RWPE2 (cell line): ENCODE measurements around the gene RUBCN.
A peak's percentile ranks its signal among the peaks of the same experiment; 100 is the strongest.
"Not testable (repeated sequence)": the region's sequence is repeated elsewhere in the genome, so short reads cannot be mapped to it uniquely, and the experiment has no call there.

Source experiments
- ATAC-seq: fragments of 200-7000 bp; cut with Tn5 transposase; 3 replicates; pipeline ENCODE4 v1.9.1; 2021; ENCODE audit warnings: low read depth
- DNase-seq: peaks from one replicate; pipeline ENCODE4 v3.0.0-alpha.2; 2020; ENCODE audit warnings: low spot score
- H3K27ac ChIP-seq: fragments of 450-650 bp; 2 replicates; pipeline ENCODE4 v1.5.1; 2017; ENCODE audit warnings: mild to moderate bottlenecking; ENCODE audit not compliant: poor library complexity, severe bottlenecking
- H3K27me3 ChIP-seq: fragments of 250-450 bp; sonication (Bioruptor Pico); 2 replicates; pipeline ENCODE4 v1.5.1; 2021; ENCODE audit warnings: mild to moderate bottlenecking, moderate library complexity; ENCODE audit not compliant: insufficient read depth, poor library complexity, severe bottlenecking
- H3K36me3 ChIP-seq: fragments of 250-450 bp; sonication (Bioruptor Pico); 2 replicates; pipeline ENCODE4 v1.5.1; 2020; ENCODE audit warnings: low read depth, mild to moderate bottlenecking, moderate library complexity
- H3K4me1 ChIP-seq: fragments of 250-450 bp; sonication (Bioruptor Pico); 2 replicates; pipeline ENCODE4 v1.5.1; 2021; ENCODE audit warnings: mild to moderate bottlenecking, moderate library complexity; ENCODE audit not compliant: insufficient read depth, poor library complexity, severe bottlenecking
- H3K4me3 ChIP-seq: fragments of 250-450 bp; sonication (Bioruptor Pico); 2 replicates; pipeline ENCODE4 v1.5.1; 2021; ENCODE audit warnings: mild to moderate bottlenecking, moderate library complexity; ENCODE audit not compliant: severe bottlenecking
- H3K9me3 ChIP-seq: fragments of 250-450 bp; sonication (Bioruptor Pico); 2 replicates; pipeline ENCODE4 v1.5.1; 2021; ENCODE audit warnings: mild to moderate bottlenecking, moderate library complexity; ENCODE audit not compliant: severe bottlenecking
- CTCF ChIP-seq: fragments of 450-650 bp; IDR thresholded peaks from one replicate; pipeline ENCODE4 v1.5.1; 2017; ENCODE audit warnings: mild to moderate bottlenecking, moderate library complexity; ENCODE audit not compliant: poor library complexity, severe bottlenecking

The RUBCN gene

GRCh38 chr3:197631989-197632388 is 104.7 kb downstream of the RUBCN start:
- TF ChIP-seq CTCF = peak; percentile 22
- H3K36me3 ChIP-seq, DNase-seq, H3K4me1 ChIP-seq, H3K27ac ChIP-seq, ATAC-seq, H3K9me3 ChIP-seq, H3K27me3 ChIP-seq, H3K4me3 ChIP-seq: not testable (repeated sequence)

DNA sequence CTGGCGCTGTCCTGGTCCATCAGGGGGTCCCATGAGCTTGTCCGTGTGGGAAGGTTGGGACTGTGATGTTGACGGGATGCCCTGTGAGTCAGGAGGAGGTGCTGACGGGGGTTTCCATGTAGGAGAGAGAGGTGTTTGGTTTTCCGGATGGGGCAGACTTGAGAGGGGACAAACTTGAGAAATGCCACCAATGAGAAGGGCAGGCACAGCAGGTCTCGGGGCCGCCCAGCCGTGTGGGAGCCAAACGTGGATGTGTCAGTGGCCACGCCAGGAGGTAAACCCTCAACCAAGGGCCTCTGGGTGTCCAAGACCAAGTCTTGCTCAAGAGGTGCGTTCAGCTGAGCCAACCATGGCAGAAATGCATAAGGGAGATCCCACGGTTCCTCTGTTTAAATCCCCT is 105.9 kb downstream of the RUBCN start:
- DNase-seq, H3K4me1 ChIP-seq, H3K27me3 ChIP-seq, H3K27ac ChIP-seq, H3K4me3 ChIP-seq, ATAC-seq, H3K36me3 ChIP-seq, H3K9me3 ChIP-seq: not testable (repeated sequence)

- H3K27me3 ChIP-seq, H3K36me3 ChIP-seq, H3K4me3 ChIP-seq, H3K4me1 ChIP-seq, DNase-seq, H3K9me3 ChIP-seq, ATAC-seq, H3K27ac ChIP-seq: not testable (repeated sequence)
Observed at GRCh38 chr3:197629286-197629685, 107.4 kb downstream of the RUBCN start.

DNA sequence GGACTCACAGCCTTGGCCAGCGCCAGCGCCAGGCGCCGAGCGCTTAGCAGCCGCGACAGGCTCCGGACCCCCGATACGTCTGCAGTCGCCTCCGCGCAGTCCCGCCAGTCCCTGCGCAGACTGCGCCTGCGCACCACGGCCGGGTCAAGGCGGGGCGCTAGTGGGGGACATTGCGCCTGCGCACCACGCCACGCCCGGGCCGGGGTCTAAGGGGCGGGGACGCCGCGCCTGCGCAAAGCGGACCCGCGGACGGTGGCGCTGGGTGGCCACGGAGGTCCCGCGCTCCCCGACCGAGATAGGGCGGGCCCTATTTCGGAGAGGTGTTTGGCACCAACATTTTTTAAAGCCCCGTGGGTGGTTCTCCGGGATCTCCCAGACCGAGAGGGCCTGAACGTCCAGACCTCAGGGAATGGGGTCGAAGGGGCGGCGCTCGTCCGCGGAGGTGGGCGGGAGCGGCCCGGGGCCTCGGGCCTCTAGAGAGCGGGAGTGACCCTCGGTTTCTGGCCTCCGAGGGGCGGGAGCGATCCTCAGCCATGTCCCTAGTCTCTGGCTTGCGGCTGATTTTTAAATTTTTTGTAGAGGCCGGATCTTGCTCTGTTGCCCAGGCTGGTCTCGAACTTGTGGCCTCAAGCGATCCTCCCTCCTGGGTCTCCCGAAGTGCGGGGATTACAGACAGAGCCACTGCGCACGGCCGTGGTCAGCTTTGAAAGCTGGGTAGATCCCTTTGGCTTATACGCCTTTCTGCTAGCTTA is 108.8 kb downstream of the RUBCN start:
- ATAC-seq = peak; percentile 66
- not testable (repeated sequence) for H3K27me3 ChIP-seq, H3K4me1 ChIP-seq, H3K9me3 ChIP-seq, H3K36me3 ChIP-seq, DNase-seq
- Histone ChIP-seq H3K27ac (peak overlapping the region; percentile 54), H3K4me3 (peak overlapping the region; percentile 66)

GRCh38 chr3:197627158-197627771 is 109.4 kb downstream of the RUBCN start:
- Histone ChIP-seq H3K4me3 (peak overlapping the region; percentile 66), H3K27ac (peak overlapping the region; percentile 54)
- not testable (repeated sequence) for H3K36me3 ChIP-seq, H3K27me3 ChIP-seq, H3K9me3 ChIP-seq, DNase-seq, H3K4me1 ChIP-seq
- peak; percentile 62 for ATAC-seq

DNA sequence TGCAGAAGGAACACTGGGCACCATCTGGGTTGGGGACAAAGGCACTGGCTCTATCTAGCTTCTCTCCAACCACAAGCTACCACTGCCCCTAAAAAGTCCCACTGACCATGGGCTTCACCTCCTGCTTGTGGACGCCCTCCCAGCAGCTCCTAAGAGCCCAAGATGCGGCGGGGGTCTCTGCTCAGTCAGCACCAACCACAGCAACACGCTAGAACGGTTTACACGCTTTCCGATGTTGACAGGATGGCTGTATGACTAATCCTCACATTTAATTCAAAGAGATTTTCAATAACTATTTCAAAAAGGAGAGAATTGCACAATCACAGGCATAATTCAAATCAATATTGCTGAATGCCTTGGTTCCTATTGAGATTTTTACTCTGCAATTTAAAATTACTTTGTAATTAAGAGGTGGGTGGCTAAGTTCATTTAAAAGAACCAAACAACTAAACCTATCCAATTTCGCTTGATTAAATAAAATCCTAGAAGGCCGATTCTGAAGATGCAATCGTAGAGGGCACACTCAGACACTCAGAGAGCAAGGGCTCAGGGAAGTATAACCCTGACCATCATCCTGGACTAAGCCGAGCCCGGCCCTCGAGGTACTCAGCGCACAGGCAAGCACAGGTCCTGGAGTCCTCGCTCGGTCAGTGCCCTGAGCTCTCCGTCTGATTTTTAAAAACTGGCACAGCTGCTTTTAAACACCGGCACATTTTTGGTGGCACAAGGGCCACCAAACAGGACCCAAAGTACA is 110.1 kb downstream of the RUBCN start:
- H3K36me3 ChIP-seq, H3K9me3 ChIP-seq, DNase-seq, H3K27me3 ChIP-seq, H3K4me1 ChIP-seq: not testable (repeated sequence)
- Histone ChIP-seq H3K4me3 (peak overlapping the region; percentile 66), H3K27ac (peak overlapping the region; percentile 54)
- peak; percentile 79 for ATAC-seq

- H3K4me1 ChIP-seq, ATAC-seq, H3K27me3 ChIP-seq, H3K9me3 ChIP-seq, DNase-seq, H3K4me3 ChIP-seq, H3K27ac ChIP-seq: not testable (repeated sequence)
- H3K36me3 ChIP-seq = peaks cover 30% of the 10 kb centered on the region
Observed at GRCh38 chr3:197621478-197621877, 115.2 kb downstream of the RUBCN start.
